ENCODE data around the gene CPA5. TPM values are rescaled to one million over a fixed set of nuclear protein-coding genes. Genes with fewer than 3 reads are reported as not detected.

Gene CPA5
- total RNA-seq, 4 donors from 2014 or later, result not detected

DNA sequence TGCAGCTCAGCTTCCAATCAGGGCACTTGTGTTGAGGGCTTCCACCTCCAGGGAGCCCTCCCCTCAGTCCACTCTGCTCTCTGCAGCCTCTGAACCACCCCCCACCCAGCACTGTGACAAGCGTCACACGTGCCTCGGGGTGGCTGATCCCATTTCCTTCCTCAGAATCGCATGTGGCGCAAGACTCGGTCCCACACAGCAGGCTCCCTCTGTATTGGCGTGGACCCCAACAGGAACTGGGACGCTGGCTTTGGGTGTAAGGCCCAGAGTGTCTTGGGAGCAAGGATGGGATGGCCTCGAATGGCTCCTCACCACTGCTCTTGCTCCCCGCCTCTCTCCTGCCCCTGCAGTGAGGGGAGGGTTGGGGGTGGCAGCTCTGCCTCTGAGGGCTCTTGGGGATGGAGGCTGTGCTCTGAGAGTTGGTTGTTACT is 39.8 kb downstream of the CPA5 start:
- TF ChIP-seq, protein P1, sequence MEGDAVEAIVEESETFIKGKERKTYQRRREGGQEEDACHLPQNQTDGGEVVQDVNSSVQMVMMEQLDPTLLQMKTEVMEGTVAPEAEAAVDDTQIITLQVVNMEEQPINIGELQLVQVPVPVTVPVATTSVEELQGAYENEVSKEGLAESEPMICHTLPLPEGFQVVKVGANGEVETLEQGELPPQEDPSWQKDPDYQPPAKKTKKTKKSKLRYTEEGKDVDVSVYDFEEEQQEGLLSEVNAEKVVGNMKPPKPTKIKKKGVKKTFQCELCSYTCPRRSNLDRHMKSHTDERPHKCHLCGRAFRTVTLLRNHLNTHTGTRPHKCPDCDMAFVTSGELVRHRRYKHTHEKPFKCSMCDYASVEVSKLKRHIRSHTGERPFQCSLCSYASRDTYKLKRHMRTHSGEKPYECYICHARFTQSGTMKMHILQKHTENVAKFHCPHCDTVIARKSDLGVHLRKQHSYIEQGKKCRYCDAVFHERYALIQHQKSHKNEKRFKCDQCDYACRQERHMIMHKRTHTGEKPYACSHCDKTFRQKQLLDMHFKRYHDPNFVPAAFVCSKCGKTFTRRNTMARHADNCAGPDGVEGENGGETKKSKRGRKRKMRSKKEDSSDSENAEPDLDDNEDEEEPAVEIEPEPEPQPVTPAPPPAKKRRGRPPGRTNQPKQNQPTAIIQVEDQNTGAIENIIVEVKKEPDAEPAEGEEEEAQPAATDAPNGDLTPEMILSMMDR (IDR thresholded peaks at IDR 0.05), result no peak
- TF ChIP-seq EP300 (IDR thresholded peaks at IDR 0.05), result no peak
- TF ChIP-seq POLR2A (IDR thresholded peaks at IDR 0.05), result no peak
- Histone ChIP-seq H3K4me3 (no peak overlapping the region), H3K27me3 (no peaks in the 10 kb centered on the region), H3K36me3 (no peaks in the 10 kb centered on the region), H3K9me3 (peaks cover 0 to 3% (median 0%) of the 10 kb centered on the region in 4 donors), H3K27ac (no peak overlapping the region), H3K4me1 (peaks cover 0 to 35% (median 3%) of the 10 kb centered on the region in 4 donors)
- DNase-seq (ENCODE audit: low spot score in 2 of 2), result no peak
- 82 to 83% methylated on average over 7 to 10 of the region's 10 CpGs for WGBS, 2 donors

DNA sequence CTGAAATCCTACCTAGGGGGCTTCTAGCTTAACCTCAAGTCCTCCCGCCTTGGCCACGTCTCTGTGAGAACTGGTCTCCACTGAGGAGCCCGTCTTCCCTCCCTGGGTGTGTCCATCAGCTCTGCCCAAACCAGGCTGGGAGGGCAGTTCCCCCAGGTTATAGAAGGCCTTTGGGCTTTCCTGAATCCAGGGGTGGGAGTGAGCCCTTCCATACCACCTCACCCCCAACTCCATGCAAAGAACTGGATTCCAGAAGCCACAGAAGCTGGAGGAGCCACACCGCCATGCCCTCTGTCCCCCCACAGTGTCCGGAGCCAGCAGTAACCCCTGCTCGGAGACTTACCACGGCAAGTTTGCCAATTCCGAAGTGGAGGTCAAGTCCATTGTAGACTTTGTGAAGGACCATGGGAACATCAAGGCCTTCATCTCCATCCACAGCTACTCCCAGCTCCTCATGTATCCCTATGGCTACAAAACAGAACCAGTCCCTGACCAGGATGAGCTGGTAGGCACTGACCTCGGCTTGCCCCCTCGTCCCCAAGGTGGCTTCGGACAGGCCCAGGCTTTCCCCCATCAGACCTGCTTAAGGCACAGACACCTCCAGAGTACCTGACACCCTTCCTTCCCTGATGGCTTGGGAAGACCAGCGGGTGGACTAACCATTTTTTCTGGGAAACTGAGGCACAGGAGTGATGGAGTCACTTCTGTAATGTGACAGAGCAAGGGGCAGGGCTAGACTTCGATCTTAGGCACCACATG is 40.4 kb downstream of the CPA5 start:
- Histone ChIP-seq H3K27ac (no peak overlapping the region), H3K27me3 (no peaks in the 10 kb centered on the region), H3K9me3 (peaks cover 0 to 3% (median 0%) of the 10 kb centered on the region in 4 donors), H3K4me3 (no peak overlapping the region), H3K4me1 (peaks cover 0 to 31% (median 2%) of the 10 kb centered on the region in 4 donors), H3K36me3 (no peaks in the 10 kb centered on the region)
- WGBS, 2 donors, result 92 to 96% methylated on average over 13 of the region's 13 CpGs
- DNase-seq (ENCODE audit: low spot score in 2 of 2), result no peak
- TF ChIP-seq, protein P1 (IDR thresholded peaks at IDR 0.05), result no peak
- no peak for TF ChIP-seq EP300 (IDR thresholded peaks at IDR 0.05)
- TF ChIP-seq POLR2A (IDR thresholded peaks at IDR 0.05), result no peak

DNA sequence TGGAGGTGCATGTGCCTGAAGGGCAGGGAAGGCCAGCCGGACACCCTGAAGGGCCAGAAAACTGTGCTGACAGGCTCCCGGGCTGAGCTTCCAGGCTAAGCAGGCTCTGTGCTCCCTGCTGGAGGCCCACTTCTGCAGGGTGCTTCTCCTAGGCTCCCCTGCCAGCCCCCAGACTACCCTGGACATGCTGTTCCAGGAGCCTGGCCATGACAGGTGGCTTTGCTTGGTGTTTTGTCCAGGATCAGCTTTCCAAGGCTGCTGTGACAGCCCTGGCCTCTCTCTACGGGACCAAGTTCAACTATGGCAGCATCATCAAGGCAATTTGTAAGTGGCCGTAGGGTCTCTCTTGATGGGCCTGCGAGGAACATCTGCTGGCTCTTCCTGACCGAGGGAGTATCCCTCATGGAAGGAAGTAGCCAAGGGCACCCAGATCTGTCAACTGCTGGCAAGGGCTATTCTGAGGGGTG is 41.0 kb downstream of the CPA5 start:
- no peak for DNase-seq (ENCODE audit: low spot score in 2 of 2)

DNA sequence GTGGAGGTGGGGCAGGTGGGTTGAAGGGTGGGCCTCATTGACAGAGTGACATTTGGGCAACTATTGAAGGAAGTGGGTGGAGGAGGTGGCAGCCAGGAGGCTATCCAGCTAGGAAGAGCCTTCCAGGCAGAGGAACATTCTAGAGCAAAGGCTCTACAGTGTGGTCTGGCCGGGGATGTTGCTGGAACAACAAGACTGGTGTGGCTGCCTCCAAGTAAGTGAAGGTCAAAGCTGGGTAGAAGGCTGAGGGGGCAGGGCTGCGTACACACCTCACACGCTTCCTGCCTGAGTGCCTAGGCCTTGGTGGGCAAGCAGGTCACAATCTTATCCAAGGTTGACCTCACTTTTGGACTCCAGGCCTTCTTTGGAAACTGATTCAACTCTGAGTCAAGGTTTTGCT is 42.3 kb downstream of the CPA5 start:
- H3K9me3 ChIP-seq, result peaks cover 0 to 3% (median 0%) of the 10 kb centered on the region in 4 donors
- H3K27me3 ChIP-seq, result no peaks in the 10 kb centered on the region
- TF ChIP-seq, protein P1 (IDR thresholded peaks at IDR 0.05), result no peak
- no peak for TF ChIP-seq POLR2A (IDR thresholded peaks at IDR 0.05)
- no peak for TF ChIP-seq EP300 (IDR thresholded peaks at IDR 0.05)
- no peak overlapping the region for H3K4me3 ChIP-seq
- H3K27ac ChIP-seq, result peak overlapping the region in 2 of 4 donors; percentile 17 to 50
- H3K36me3 ChIP-seq, result no peaks in the 10 kb centered on the region
- H3K4me1 ChIP-seq, result peaks cover 0 to 19% (median 0%) of the 10 kb centered on the region in 4 donors
- DNase-seq (ENCODE audit: low spot score in 2 of 2), result no peak
- 85 to 91% methylated on average over 3 of the region's 3 CpGs for WGBS, 2 donors

More for the DNA sequence above, 41.0 kb downstream of the CPA5 start:
- Histone ChIP-seq H3K9me3 (peaks cover 0 to 3% (median 0%) of the 10 kb centered on the region in 4 donors), H3K27me3 (no peaks in the 10 kb centered on the region), H3K4me1 (peaks cover 0 to 25% (median 0%) of the 10 kb centered on the region in 4 donors), H3K36me3 (no peaks in the 10 kb centered on the region), H3K27ac (no peak overlapping the region), H3K4me3 (no peak overlapping the region)
- 93 to 94% methylated on average over 6 of the region's 6 CpGs for WGBS, 2 donors
- TF ChIP-seq EP300 (IDR thresholded peaks at IDR 0.05) (no peak), POLR2A (IDR thresholded peaks at IDR 0.05) (no peak)
- TF ChIP-seq, protein P1 (IDR thresholded peaks at IDR 0.05), result no peak

DNA sequence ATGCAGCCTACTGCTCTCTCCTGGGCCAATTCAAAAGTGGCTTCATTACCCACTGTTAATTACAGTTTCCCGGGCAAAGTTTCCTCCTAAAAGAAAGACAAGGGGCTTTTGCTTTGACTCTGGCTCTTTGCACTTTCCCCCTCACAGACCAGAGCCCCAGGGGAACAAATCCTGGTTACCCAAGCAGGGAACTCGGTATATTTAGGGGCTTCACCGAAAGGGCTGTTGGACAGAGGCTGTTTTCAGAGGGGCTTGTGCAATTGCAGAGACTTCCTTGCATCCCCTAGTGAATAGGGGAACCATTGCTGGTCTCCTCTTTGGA is 42.7 kb downstream of the CPA5 start:
- peaks cover 0 to 19% (median 0%) of the 10 kb centered on the region in 4 donors for H3K4me1 ChIP-seq
- no peaks in the 10 kb centered on the region for H3K27me3 ChIP-seq
- peaks cover 0 to 3% (median 0%) of the 10 kb centered on the region in 4 donors for H3K9me3 ChIP-seq
- H3K4me3 ChIP-seq, result no peak overlapping the region
- WGBS, 2 donors, result 61 to 64% methylated on average over 3 of the region's 3 CpGs
- no peak for DNase-seq (ENCODE audit: low spot score in 2 of 2)
- TF ChIP-seq, protein P1 (IDR thresholded peaks at IDR 0.05), result no peak
- no peak for TF ChIP-seq POLR2A (IDR thresholded peaks at IDR 0.05)
- no peak for TF ChIP-seq EP300 (IDR thresholded peaks at IDR 0.05)
- peak overlapping the region in 2 of 4 donors; percentile 17 to 50 for H3K27ac ChIP-seq
- no peaks in the 10 kb centered on the region for H3K36me3 ChIP-seq

Measured in tibial nerve (tissue), 4 donors.